Epithelial cell of proximal tubule (primary cell): ENCODE measurements around the gene DGKB. TPM values are rescaled to one million over a fixed set of nuclear protein-coding genes. Genes with fewer than 3 reads are reported as not detected.

Source experiments
- DNase-seq: peaks from one replicate; pipeline ENCODE4 v3.0.0-alpha.2; 2011; ENCODE audit warnings: low read depth
- H3K4me3 ChIP-seq: 2 replicates; pipeline ENCODE4 v1.5.1; 2011; ENCODE audit warnings: low read depth, mild to moderate bottlenecking, low read length
- CTCF ChIP-seq: conservative IDR thresholded peaks from 2 replicates; pipeline ENCODE4 v1.5.1; 2012; ENCODE audit warnings: low read depth, mild to moderate bottlenecking, low read length
- total RNA-seq: library from RNA; depleted of rRNA; stranded (reverse); fragments of >200 nt; gene quantifications from 2 replicates; pipeline ENCODE4 v1.2.3, GENCODE V29; 2015

Gene DGKB
- total RNA-seq, 1 donor from 2014 or later, result 0.69 TPM

GRCh38 chr7:14769261-14769660, 133.3 kb downstream of the DGKB start:
- TF ChIP-seq CTCF, result no peak
- DNase-seq, result no peak
- H3K4me3 ChIP-seq, result no peak overlapping the region

- TF ChIP-seq CTCF, result no peak
- no peak overlapping the region for H3K4me3 ChIP-seq
- no peak for DNase-seq
These were observed 134.7 kb downstream of the DGKB start for GRCh38 chr7:14767716-14768425.

GRCh38 chr7:14766747-14767146, 135.8 kb downstream of the DGKB start:
- no peak overlapping the region for H3K4me3 ChIP-seq
- DNase-seq, result no peak
- TF ChIP-seq CTCF, result no peak

GRCh38 chr7:14765731-14766130, 136.8 kb downstream of the DGKB start:
- H3K4me3 ChIP-seq, result no peak overlapping the region
- no peak for TF ChIP-seq CTCF
- DNase-seq, result no peak

GRCh38 chr7:14762561-14762960, 140.0 kb downstream of the DGKB start:
- no peak overlapping the region for H3K4me3 ChIP-seq
- no peak for DNase-seq
- no peak for TF ChIP-seq CTCF

- no peak for TF ChIP-seq CTCF
- H3K4me3 ChIP-seq, result no peak overlapping the region
- DNase-seq, result peak; percentile 10
These were observed 140.8 kb downstream of the DGKB start for GRCh38 chr7:14761510-14762296.
